Measurements from ENCODE around the gene SEPTIN2. TPM values are rescaled to one million over a fixed set of nuclear protein-coding genes. Genes with fewer than 3 reads are reported as not detected.

SEPTIN2 gene
- total and polyA plus RNA-seq, 10 of the 15 experiments (the other 5 are each of a cell fraction or from before 2014, with no cell fraction given) = 169 to 474 (median 269) TPM

- no peak for TF ChIP-seq IRF5 (IDR thresholded peaks at IDR 0.05; ENCODE audit: borderline replicate concordance)
- no peak for TF ChIP-seq IRF4 (IDR thresholded peaks at IDR 0.05; ENCODE audit: low read depth, low read length)
- TF ChIP-seq HDAC6 (IDR thresholded peaks at IDR 0.05; ENCODE audit: unreplicated experiment) = no peak
- TF ChIP-seq ZNF217 (IDR thresholded peaks at IDR 0.05) = no peak
- no peak for TF ChIP-seq MYC (IDR thresholded peaks at IDR 0.05; ENCODE audit: insufficient read depth, insufficient read length, insufficient replicate concordance, low read length, severe bottlenecking)
- no peak for TF ChIP-seq SIX5 (IDR thresholded peaks at IDR 0.05; ENCODE audit: low read depth, low read length, severe bottlenecking)
- TF ChIP-seq CHD2 (IDR thresholded peaks at IDR 0.05; ENCODE audit: borderline replicate concordance, low read depth, low read length) = no peak
These were observed 12.7 kb upstream of the SEPTIN2 start (continued) for GRCh38 chr2:241302759-241303651.

GRCh38 chr2:241304039-241304670 is 11.6 kb upstream of the SEPTIN2 start:
- TF ChIP-seq PAX8 (IDR thresholded peaks at IDR 0.05) (no peak), USF2 (IDR thresholded peaks at IDR 0.05; ENCODE audit: borderline replicate concordance, low read depth, low read length) (no peak), CBX3 (IDR thresholded peaks at IDR 0.05; ENCODE audit: borderline replicate concordance, low read depth) (no peak)
- no peaks in the 10 kb centered on the region for H4K20me1 ChIP-seq (ENCODE audit: control insufficient read depth, insufficient read depth)
- no peak overlapping the region for H3K4me2 ChIP-seq (ENCODE audit: control insufficient read depth, insufficient read depth)
- no peaks in the 10 kb centered on the region for H3K27me3 ChIP-seq (replicated peaks in 1 of 2; ENCODE audit: control insufficient read depth in 2 of 2, insufficient read depth in 2 of 2, low read length in 1 of 2)
- ChIA-PET SMC1A (ENCODE audit: uncharacterized antibody, unreplicated experiment) (interaction anchor here (0.6 to 6.6 kb wide), 8 partner anchors 8 to 87 kb away, joined by 3 to 33 read pairs (median 3); partner anchors contain the start of genes HDLBP and SEPTIN2), POLR2A (interaction anchor here (1.3 to 3.3 kb wide), 3 partner anchors 8 to 11 kb away, joined by 4 to 20 read pairs (median 6); partner anchors contain the start of genes HDLBP and SEPTIN2), RAD21 (ENCODE audit: unreplicated experiment) (interaction anchor here (2.4 kb wide), 1 partner anchor 10 kb away, joined by 11 read pairs; no protein-coding TSS in a partner anchor), CTCF (interaction anchor here (1.4 to 2.5 kb wide), 2 partner anchors 10 kb away, joined by 3 to 13 read pairs; no protein-coding TSS in a partner anchor)
- intact Hi-C loops (cut with micrococcal nuclease; ENCODE audit: unreplicated experiment) (loop anchor here (2.0 kb wide), 1 partner anchor 31 kb away; no protein-coding TSS in a partner anchor), in situ Hi-C loops (cut with MboI) (no loop called here)
- H3K9me3 ChIP-seq (replicated peaks; ENCODE audit: control insufficient read depth, insufficient read depth, low read length) = no peaks in the 10 kb centered on the region
- peak overlapping the region; percentile 67; the same call in 1 of the 2 replicates for H3K27ac ChIP-seq (ENCODE audit: control insufficient read depth, insufficient read depth)
- no TSS peak for BruUV-seq (replicated peaks)
- ATAC-seq (no peak), FAIRE-seq (no peak), DNase-seq (ENCODE audit: low read depth, low spot score) (no peak)
- no peak overlapping the region for H2AFZ ChIP-seq (ENCODE audit: control insufficient read depth, low read depth, low read length)
- peaks cover 90% of the 10 kb centered on the region for H3K79me2 ChIP-seq (ENCODE audit: control insufficient read depth, insufficient read depth, low read length)
- no peak overlapping the region for H3K9ac ChIP-seq (ENCODE audit: control insufficient read depth, insufficient read depth, low read length)
- WGBS (ENCODE audit: insufficient coverage, insufficient replicate concordance, low lambda C conversion rate, missing lambda C conversion rate) = 99% methylated on average over 5 of the region's 5 CpGs
- H3K36me3 ChIP-seq (ENCODE audit: control insufficient read depth in 2 of 2, insufficient read depth in 2 of 2, low read length in 1 of 2) = 0 out of 4 replicates have a peak, but pooled peaks cover 0 to 3% of the 10 kb centered on the region in 2 experiments
- no peak overlapping the region for H3K4me3 ChIP-seq
- peaks cover 25% of the 10 kb centered on the region for H3K4me1 ChIP-seq (ENCODE audit: control insufficient read depth, insufficient read depth, low read length)

All from GM12878 (cell line).